ENCODE data around the gene ITPRIPL1.

The ITPRIPL1 gene

GRCh38 chr2:96361751-96362150 lies 36.6 kb downstream of the ITPRIPL1 start:
- DNase-seq: no peak

- no peak for DNase-seq
These were observed 44.1 kb downstream of the ITPRIPL1 start for GRCh38 chr2:96369186-96369585.

- DNase-seq: no peak
These were observed 49.3 kb downstream of the ITPRIPL1 start for GRCh38 chr2:96374211-96374951.

All from activated CD4-positive, alpha-beta T cell treated with anti-CD3 and anti-CD28 coated beads, Interleukin-10, Interleukin-2, amounts not matched to agents 100 ng/mL and 50 ng/mL, durations not matched to agents 16 hours and 8 hours (primary cell).